Activated CD4-positive, CD25-positive, alpha-beta regulatory T cell treated with anti-CD3 and anti-CD28 coated beads, Interleukin-2, amount 50 U/mL, for 24 hours (primary cell): ENCODE data around the gene TLCD1.

Source experiments
- ATAC-seq, 2 donors: fragments of 150-1000 bp; cut with Tn5 transposase; one replicate each; pipeline ENCODE4 v1.10.0; 2021; ENCODE audit warnings: mild to moderate bottlenecking in 1 of 2, moderate library complexity in 1 of 2

TLCD1 gene

DNA sequence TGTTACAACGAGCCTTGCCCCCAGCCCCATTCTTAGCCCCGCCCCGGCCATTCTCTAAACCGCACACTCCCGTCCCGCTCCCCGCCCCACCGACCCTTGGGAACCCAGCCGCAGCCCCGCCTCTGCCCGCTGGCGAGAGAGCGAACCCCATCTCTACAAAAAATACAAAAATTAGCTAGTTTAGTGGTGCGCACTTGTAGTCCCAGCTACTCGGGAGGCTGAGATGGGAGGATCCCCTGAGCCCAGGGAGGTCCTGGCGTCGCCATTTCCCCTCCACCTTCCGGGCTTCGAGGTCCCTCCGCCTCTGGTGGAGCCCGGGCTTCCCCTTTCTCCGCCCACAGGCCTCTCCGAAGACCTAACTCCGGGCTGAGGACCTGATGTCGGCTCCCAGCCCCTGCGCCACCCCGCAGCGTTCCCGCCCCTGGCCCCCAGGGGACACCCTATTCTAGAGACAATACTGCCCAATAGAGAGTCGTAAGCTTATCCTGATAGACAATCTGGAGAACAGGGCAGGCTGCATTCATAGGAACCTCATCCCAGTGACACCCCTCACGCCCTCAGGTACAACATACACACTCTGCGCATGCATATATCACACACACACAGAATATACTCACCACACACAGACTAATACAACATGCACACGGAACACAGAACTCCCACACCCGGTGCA, 13.9 kb downstream of the TLCD1 start:
- ATAC-seq: peak; percentile 39 to 49

DNA sequence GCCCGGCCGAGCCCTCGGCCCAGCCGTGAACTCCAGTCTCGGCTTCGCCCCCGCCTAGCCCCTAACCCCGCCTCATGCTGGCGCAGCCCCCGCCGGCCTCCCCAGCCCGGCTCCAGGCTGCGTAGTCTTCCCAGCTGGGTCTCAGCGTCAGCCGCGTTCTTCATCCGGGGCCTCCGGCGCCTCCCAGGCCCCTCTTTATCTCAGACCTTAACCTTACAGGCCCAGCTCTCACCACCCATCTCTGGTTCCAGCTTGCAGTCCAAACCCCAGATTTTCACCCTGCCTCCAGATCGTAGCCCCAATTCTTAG, 14.4 kb downstream of the TLCD1 start, which contains the start of gene PROCA1:
Gene PROCA1, minus strand, starts transcription at position 166 of the 309 bp plus-strand sequence. CDS start 228 bp downstream, outside the sequence.
- peak; percentile 28 to 32 for ATAC-seq

DNA sequence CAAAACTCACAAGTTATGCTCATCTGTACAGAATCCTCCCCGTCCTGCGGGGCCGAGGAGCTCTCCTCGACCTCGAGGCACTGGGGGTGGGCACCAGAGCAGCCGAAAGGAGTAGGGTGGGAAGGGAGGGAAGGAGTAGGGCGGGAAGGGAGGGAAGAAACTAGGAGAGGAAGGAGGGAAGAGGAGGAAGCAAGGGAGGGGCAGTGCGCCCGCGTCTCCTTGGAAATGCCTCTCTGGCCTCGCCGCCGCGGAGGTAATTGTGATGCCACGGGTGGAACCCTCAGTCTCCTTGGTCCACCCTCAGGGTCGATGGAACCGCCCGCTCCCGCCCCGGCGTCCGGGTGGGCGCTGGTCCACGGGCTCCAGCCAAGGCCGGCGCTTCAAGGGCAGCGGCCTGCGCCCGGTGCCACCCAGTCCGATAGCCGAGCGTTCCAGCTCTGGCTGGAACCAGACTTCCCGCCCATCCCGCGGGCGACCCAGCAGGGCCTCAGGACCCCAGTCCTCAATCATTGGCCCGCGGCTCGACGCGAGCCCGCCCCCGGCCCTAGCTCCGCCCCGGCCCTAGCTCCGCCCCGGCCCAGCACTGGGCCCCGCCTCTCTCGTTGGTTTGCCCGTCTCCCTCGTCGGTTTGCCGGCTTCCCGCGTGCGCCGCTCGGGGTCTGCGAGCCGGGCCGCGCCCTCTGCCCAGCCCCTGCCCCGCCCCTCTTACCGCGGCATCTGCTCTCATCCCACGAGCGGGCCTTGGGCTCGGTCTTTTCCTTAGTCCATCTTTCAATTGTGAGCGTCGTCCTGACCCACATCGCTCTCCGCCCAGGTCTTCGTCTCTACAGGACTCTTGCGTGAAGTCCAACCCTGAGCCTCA, 14.9 kb downstream of the TLCD1 start:
- ATAC-seq: peak; percentile 89 to 93

DNA sequence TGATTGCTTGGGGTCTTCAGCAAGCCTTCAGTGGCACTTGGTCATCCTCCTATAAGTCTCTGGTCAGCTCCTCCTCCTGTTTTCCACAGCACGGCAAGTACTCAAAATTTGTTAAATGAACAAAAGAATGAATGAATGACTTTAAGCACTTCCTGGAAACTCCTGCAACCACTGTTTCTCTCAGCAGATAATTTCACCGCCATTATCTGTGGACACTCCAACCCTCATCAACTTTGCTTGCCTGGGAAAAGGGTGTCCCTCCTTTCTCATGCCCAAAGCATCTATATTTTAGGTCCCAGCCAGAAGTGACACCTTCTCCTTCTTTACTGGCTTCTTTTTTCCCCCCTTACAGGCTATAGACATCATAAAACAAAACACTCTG, 18.7 kb downstream of the TLCD1 start:
- no peak for ATAC-seq

DNA sequence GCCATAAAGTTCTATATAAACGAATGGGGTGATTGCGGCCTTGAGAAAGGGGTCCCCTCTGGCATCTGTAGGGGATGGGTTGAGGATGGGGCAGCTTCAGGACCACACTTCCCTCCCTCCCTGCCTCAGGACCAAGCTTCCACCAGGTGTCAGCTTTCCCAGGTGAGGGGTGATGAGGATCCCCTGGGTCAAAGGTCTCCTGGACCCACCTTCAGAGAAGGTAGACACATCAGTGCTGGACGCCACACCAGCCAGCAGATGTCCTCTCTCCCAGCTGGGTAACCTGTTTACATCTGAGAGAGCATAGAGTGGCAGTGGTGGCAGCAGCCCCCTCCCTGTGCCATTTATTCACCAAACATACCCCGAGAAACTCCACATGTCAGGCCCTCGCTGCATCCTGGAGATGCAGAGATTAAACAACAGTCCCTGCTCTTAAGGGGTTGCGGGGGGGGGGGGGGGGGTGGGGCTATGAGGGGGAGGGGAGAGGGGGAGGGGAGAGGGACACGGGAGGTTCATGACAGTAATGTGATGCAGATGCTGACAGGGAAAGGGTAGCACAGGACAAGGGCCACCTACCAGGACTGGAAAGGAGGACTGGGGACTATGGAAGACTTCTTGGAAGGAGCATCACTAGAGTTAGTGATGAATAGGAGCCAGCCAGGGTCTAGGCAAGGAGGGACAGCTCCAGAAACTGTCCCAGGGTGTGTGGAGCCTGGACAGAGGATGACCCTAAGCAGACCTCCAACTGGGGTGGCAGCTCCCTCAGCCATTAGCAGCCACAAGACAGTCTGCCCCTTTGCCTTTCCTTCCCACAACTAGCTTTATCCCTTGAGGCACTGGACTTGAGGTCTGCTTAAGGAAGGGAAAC, 19.3 kb downstream of the TLCD1 start:
- no peak for ATAC-seq

DNA sequence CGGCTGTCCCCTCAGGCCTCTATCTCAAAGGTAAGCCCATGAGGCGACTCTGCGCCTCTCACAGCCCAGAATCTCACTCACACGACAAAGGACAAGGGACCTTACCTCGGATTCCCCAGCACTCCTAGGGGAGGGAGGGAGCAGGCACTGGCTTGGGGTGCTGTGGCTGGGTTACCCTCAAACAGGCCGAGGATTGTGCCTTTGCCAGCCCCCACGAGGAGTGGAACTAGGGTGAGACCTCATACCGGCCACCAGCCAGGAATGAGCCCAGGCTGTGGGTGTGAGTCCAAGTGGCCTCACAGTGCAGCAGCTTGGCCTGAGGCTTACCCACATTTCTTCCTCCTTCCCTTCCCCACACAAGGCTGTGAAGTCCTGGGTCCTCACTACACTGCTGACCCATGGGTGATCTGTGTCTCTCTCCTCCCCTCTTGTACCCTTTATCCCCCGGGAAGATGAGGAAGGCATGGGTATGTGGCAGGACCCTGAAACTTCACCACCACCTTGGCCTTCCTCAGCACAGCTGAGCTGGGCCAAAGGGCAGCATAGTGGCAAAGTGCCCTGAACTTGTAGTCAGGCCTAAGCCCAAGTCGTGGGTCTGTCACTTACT, 20.2 kb downstream of the TLCD1 start:
- no peak for ATAC-seq

DNA sequence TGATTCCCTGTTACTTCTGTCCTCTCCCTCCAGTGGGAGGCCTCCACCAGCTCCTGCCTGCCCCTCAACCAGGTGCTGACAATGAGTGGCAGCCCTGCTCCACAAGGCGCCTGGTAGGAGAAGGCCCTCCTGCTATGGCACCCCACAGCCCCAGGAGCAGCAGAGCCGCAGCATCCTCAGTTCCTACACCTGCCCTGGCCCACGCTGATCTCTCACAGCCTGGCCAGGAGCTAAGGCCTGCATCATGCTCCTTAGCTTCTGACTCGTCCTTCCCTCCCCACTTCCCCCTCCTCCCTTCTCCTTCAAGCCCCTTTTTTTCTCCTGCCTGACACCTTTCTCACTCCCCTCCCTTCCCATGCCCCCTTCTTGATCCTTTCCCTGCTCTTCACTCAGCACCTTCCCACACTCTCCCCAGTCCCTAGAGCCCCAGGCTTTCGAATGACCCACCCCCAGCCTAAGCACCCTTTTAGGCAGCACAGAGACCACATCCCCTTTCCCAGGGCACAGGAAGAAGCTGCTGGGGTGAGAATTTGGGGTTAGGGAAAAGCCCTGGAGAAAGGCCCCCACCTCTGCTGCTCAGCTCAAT, 20.9 kb downstream of the TLCD1 start:
- ATAC-seq: no peak

DNA sequence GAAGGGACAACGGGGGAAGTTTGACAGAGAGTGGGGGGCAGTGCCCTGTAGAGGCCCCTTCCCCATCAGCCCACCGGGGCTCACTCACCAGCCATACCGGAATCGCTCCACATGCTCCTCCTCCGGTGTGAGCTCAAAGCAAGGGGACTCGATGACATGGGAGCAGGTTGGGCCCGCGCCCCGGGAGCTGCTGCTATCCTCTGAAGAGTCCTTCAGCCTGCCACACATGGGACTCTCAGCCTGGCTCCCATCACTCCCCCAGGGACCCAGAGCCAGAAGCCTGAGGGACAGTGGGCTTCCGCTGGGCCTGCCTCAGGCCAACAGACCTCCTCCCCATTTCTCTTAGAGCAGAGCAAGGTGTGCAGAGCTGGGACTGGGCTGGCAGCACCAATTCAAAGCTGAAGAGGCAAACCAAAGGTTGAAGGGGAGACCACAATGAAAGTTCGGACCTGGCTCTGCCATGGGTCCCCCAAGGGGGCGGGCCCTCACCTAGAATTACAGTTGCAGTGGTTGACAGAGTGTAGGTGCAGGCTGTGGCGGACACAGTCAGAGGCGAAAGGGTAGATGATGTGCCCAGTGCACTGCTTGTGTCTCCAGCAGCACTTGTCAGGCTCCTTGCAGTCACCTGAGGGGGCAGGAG, 21.7 kb downstream of the TLCD1 start:
- ATAC-seq: no peak

DNA sequence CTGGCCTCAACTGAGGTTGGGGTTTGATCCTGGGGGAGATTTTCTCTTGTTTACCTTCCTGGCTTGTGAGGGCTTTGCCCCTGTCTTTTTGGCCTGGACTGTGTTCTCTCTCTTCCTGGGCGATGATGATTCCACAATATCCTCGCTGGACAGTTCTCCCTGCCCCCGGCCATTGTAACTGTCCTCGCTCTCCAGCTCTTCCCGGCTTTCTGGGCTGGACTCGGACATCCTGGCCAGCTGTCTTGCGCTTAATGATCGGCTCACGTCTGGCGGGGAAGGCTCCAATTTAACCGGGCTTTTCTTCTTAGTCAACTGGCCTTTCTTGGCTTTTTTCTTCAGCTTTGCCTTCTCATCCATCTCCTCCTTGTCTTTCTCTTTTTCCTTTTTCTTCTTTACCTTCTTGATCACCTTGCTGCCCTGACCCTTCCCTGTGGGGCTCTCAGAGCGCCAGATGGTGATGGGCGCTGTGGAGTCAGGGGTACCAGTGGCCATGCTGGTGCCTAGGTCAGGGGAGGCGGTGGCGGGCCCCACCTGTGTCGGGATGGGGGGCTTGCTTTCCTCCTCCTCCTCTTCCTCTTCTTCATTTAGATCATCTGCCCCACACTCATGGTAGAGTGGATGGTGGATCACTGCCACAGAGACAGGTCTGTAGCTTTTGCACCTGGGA, 22.3 kb downstream of the TLCD1 start:
- no peak for ATAC-seq

DNA sequence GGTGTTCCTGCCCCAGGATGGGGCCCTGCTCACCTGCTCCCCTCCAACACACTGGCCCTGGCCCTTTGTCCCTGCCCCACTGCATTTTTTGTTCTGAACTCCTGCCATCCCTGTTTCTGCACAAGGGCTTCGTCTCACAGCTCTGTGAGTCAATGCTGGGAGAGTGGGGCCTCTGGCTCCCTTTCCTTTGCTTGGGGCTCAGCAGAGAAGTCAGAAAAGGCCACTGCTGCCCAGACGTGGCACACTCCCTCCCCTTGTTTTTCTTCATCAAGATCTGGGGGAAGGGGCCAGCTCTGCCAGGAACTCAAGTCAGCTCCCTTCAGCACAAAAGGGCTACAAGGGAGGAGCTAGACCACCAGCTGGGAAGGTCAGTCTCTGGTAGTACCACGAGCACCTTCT, 23.3 kb downstream of the TLCD1 start:
- ATAC-seq: no peak

DNA sequence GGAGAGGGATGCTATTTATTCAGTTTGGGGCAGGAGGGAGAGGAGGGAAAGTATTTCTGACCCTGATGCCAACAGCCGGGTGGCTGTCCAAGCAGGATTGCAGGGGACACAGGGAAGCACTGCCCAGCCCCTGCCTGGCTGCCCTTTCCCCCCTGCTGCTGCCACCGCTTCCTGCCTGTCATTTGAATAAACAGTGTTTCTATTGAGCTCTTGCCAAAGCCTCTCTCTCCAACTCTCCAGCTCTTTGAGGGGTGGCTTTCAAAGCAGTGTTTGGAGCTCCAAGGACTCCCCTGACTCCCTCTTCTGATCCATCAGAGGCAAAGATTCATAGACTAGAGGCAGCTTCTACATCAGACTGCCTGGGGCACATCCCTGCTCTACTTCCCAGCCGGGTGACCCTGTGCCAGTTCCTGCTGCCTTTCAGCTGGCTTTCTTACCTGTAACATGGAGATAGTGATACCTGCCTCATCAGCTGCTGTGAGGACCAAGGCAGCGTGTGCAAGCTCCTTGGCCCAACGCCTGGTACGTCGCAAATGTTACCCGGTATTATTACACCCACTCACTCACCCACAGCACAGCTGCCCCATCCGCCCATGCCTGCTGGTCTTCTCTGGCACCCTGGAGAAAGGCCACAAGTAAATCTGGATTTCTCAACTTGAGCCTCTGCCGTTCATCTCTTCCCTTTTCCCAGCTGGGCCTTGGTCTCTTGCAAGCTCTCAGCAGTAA, 23.8 kb downstream of the TLCD1 start:
- no peak for ATAC-seq

DNA sequence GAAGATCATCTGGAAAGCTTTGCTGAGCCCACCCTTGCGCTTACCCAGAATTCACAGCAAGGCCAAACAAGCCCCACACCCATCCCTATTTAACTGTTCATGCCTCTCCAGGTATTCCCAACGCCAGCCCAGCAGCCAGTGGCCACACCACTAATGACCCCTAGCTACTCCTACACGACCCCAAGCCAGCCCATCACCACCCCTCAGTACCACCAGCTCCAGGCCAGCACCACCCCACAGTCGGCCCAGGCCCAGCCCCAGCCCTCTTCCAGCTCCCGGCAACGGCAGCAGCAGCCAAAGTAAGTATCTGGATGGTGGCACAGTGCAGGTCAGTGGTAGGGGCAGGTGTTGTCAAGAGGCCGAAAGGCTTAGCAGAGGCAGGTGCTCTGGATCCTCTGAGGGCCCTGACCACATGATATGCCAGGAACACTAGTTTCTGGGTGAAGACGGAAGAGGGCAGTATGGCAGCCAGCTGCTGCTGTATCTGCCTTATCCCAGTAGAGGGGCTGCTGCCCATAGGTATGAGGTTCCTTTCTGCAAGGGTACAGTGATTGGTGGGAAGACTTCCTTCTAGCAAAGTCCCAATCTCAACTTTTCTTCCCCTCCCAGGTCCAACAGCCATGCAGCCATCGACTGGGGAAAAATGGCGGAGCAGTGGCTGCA, 25.1 kb downstream of the TLCD1 start:
- ATAC-seq: no peak

DNA sequence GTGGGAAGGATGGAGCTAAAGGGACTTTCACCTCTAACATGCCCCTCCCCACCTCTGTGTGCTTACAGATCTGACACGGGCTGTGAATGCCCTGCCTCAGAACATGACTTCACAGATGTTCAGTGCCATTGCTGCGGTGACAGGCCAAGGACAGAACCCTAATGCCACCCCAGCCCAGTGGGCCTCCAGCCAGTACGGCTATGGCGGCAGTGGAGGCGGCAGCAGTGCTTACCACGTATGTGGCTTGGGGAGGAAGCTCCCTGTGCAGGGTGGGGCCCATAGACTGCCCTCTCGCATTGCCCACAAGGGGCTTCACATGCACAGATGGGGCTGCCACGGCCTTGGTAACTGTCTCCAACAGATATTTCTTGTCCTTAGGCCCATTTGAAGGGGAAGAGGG, 25.8 kb downstream of the TLCD1 start:
- ATAC-seq: no peak

DNA sequence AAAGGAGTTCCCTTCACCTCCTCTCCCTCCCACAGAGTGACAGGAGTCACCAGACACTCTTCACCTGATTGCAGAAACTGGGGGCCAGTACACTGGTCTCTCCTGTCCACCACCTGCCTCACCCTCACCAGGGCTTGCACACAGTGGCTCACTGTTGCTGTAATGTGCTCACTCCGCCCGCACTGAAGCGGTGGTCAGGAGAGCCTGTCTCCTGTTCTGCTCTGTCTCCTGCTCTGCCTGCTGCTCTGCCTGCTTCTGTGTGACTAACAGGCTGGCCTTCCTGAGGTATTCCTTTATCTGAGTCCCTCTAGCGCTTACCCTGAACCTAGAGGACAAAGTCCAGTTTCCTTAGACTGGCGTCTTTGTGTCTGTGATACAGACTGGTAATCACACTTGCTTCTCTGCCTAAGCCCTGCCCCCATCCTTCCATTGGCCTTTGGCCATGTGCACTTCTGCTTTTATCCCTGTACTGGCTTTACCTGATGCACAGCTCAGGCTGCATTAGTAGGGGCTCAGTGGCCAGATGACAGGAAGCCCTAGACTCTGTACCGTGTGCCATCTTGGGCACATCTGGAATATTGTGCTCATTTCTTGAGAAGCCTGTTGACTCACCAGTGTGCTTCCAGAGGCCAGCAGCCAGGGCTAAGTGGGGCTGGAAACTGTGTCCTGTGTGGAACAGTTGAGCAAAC, 27.6 kb downstream of the TLCD1 start:
- ATAC-seq: no peak

DNA sequence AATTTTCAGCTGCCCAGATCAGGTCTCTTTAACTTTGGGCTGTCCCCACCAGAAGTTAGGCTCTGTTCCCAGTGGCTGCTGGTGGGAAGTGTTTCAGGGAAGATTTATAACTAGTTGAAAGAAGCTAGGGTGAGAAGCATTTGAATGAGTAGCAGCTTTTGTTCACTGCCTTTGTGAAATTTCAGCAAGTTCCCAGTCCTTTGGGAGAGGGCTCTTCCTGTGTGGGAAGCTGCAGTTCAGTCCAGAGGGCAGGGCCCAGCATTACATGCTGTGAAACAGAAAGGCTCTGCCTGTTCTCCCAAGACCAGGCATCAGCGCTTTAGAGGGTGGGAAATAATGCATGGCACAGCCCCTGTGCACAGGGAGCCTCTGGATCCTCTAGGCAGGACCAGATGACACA, 32.2 kb downstream of the TLCD1 start:
- no peak for ATAC-seq

DNA sequence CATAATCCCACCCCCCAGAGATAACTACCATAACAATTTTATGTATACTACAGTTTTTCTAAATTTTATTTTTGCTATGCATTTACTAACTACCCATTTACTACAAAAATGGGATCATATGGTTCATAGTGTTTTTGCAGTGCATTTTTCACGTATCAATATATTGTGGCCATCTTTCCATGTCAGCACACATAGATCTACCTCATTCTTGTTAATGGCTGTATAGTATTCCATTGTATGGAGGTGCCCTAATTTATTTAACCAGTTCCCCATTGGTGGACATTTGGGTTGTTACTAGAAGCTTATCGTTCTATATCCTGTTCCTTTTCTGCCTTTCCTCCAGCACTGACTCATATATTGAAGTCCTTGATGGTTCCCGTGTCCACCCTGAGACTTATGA, 37.0 kb downstream of the TLCD1 start:
- ATAC-seq: no peak

DNA sequence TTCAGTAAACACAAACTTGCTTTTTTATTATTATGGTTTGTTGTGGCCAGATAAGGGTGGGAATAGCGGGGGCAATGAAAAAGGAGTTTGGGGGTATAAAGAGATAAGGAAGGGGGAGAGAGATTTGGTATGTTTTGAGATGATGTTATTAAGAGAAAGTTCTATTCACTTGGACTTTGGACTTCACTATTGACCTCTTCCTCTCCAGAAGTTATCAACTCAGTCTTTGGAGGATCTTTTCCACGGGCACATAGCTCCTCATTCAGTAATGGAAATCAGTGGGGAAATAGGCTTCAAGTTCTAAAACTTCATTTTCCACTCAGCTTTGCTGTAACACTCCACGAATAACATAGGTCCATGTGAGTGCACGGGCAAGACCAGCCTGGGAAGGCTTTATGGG, 37.6 kb downstream of the TLCD1 start:
- no peak for ATAC-seq

DNA sequence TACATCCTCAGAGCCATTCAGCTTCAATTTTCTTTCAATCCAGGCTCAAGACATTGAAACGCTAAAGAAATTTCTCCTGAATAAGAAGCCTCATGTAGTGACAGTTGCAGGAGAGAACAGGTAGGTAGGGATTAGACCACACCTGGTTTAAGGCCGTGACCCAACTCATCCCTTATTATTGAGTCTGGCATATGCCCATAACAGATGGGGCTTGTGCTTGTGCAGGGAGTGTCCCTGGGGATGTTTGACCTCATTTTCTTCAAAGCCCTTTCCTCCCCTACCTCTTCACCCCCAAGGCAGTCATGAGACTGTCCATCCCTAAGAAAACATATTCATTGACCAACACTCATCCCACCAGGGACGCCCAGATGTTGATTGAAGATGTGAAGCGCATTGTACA, 39.7 kb downstream of the TLCD1 start:
- no peak for ATAC-seq

DNA sequence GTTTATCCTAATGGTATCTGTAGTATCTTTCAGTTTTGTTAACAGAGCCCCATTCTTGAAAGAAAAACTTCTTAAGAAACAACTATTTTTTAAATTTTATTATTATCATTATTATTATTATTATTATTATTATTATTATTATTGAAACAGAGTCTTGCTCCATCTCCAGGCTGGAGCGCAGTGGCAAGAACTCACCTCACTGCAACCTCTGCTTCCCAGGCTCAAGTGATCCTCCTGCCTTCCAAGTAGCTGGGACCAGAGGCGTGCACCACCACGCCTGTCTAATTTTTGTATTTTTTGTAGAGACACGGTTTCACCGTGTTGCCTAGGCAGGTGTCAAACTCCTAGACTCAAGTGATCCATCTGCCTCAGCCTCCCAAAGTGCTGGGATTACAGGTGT, 40.7 kb downstream of the TLCD1 start:
- no peak for ATAC-seq

DNA sequence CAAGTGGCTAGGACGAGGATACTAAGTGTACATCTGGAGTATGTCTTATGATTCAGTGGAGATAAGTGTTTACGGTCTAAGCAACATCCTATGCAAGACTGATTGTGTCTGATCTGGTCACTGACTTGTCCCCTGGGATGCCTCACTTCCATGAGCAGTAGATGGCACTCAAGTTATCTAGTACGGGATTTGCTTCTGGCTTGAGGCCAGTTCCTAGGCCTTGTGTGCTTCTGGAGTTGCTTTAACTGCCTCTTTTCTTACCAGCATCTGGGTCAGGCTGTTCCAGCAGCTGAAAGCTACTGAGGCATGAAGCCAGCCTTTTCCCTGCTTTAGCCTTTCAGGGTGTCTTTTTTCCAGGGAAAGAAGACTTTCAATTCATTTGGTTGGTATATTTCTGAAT, 41.1 kb downstream of the TLCD1 start:
- ATAC-seq: no peak
